ENCODE results near the gene NKD2. TPM values are rescaled to one million over a fixed set of nuclear protein-coding genes. Genes with fewer than 3 reads are reported as not detected.

NKD2 gene
- total and polyA plus RNA-seq, 2 of the 4 experiments (the other 2 are of a cell fraction) = not detected

GRCh38 chr5:1048162-1048721 is 39.6 kb downstream of the NKD2 start:
- H3K9me1 ChIP-seq (ENCODE audit: insufficient read depth, low read length) = no peaks in the 10 kb centered on the region
- CTCF ChIA-PET = no interaction called here
- H4K5ac ChIP-seq (ENCODE audit: low read depth, low read length) = no peak overlapping the region
- in situ Hi-C loops (cut with MboI; ENCODE audit: low sequenced_read_pairs) (no loop called here), intact Hi-C loops (cut with micrococcal nuclease) (no loop called here), dilution Hi-C loops (cut with HindIII; ENCODE audit: low sequenced_read_pairs, unreplicated experiment) (no loop called here)
- H3K4me3 ChIP-seq (ENCODE audit: insufficient read depth, low read depth, low read length) = no peak overlapping the region
- H4K91ac ChIP-seq (ENCODE audit: insufficient read depth, low read depth, low read length) = no peak overlapping the region
- H2BK120ac ChIP-seq (ENCODE audit: low read depth, low read length) = no peak overlapping the region
- H3K9ac ChIP-seq (ENCODE audit: low read depth, low read length) = no peak overlapping the region
- no peak overlapping the region for H3K4me2 ChIP-seq (ENCODE audit: low read depth, low read length)
- no peak overlapping the region for H3K23ac ChIP-seq (ENCODE audit: low read depth, low read length)
- no peak overlapping the region for H2AK9ac ChIP-seq (replicated peaks; ENCODE audit: low read depth, low read length, poor library complexity)
- no peak overlapping the region for H4K8ac ChIP-seq (ENCODE audit: low read depth in 2 of 2, low read length in 2 of 2)
- H3K36me3 ChIP-seq (ENCODE audit: control insufficient read depth, insufficient read depth, low read length) = peaks cover 12% of the 10 kb centered on the region; the same call in 1 of the 2 replicates
- H3K18ac ChIP-seq (ENCODE audit: low read depth, low read length) = no peak overlapping the region
- no peak overlapping the region for H2BK5ac ChIP-seq (ENCODE audit: low read depth, low read length, poor library complexity, severe bottlenecking)
- H3K79me1 ChIP-seq (ENCODE audit: low read depth in 1 of 2, low read length in 2 of 2) = no peaks in the 10 kb centered on the region
- no peak overlapping the region for H2AK5ac ChIP-seq (ENCODE audit: low read depth, low read length)
- no peak overlapping the region for H2BK20ac ChIP-seq (ENCODE audit: low read depth, low read length)
- no peak for TF ChIP-seq BHLHE40 (IDR thresholded peaks at IDR 0.05; ENCODE audit: low read depth, low read length)
- TF ChIP-seq USF2 (IDR thresholded peaks at IDR 0.05; ENCODE audit: low read depth, low read length) = no peak
- no peak for TF ChIP-seq MAFK (IDR thresholded peaks at IDR 0.05; ENCODE audit: low read depth, low read length)
- no peak for TF ChIP-seq POLR2A (IDR thresholded peaks at IDR 0.05; ENCODE audit: low read depth, low read length)
- H2BK15ac ChIP-seq (ENCODE audit: low read depth, low read length) = no peak overlapping the region
- POLR2A ChIA-PET (ENCODE audit: unreplicated experiment) = no interaction called here
- no peaks in the 10 kb centered on the region for H4K20me1 ChIP-seq (ENCODE audit: insufficient read depth, low read length)
- no peak for DNase-seq
- WGBS, 2 experiments (ENCODE audit: extremely low coverage in 2 of 2, insufficient read length in 1 of 2) = 80 to 96% methylated on average over 4 to 8 of the region's 11 CpGs
- no peak for ATAC-seq (ENCODE audit: low read depth)
- H3K27ac ChIP-seq (ENCODE audit: insufficient read depth, low read length) = no peak overlapping the region
- no peak overlapping the region for H3K14ac ChIP-seq (replicated peaks; ENCODE audit: low read depth, low read length)
- BruUV-seq (replicated peaks) = no TSS peak
- H3K4me1 ChIP-seq (ENCODE audit: control insufficient read depth, insufficient read depth, low read length) = no peaks in the 10 kb centered on the region
- no peaks in the 10 kb centered on the region for H3K9me3 ChIP-seq (ENCODE audit: control insufficient read depth, insufficient read depth, low read length)
- no peak overlapping the region for H2AFZ ChIP-seq (replicated peaks; ENCODE audit: low read length, poor library complexity)
- H3K4ac ChIP-seq (ENCODE audit: low read depth, low read length) = no peak overlapping the region
- no peak overlapping the region for H3K56ac ChIP-seq (ENCODE audit: extremely low read depth, insufficient read depth, low read length)
- no peaks in the 10 kb centered on the region for H3K27me3 ChIP-seq (ENCODE audit: control insufficient read depth, insufficient read depth, low read length)

Data from IMR-90 (cell line).